HG03378 (cell line): ENCODE results near the gene SLC2A6.
A peak's percentile ranks its signal among the peaks of the same experiment; 100 is the strongest.

Experiments
- ATAC-seq: cut with Tn5 transposase; IDR thresholded peaks from one replicate; pipeline ENCODE4 v1.9.1; 2021; ENCODE audit warnings: mild to moderate bottlenecking, moderate library complexity; ENCODE audit not compliant: unreplicated experiment

SLC2A6 gene

DNA sequence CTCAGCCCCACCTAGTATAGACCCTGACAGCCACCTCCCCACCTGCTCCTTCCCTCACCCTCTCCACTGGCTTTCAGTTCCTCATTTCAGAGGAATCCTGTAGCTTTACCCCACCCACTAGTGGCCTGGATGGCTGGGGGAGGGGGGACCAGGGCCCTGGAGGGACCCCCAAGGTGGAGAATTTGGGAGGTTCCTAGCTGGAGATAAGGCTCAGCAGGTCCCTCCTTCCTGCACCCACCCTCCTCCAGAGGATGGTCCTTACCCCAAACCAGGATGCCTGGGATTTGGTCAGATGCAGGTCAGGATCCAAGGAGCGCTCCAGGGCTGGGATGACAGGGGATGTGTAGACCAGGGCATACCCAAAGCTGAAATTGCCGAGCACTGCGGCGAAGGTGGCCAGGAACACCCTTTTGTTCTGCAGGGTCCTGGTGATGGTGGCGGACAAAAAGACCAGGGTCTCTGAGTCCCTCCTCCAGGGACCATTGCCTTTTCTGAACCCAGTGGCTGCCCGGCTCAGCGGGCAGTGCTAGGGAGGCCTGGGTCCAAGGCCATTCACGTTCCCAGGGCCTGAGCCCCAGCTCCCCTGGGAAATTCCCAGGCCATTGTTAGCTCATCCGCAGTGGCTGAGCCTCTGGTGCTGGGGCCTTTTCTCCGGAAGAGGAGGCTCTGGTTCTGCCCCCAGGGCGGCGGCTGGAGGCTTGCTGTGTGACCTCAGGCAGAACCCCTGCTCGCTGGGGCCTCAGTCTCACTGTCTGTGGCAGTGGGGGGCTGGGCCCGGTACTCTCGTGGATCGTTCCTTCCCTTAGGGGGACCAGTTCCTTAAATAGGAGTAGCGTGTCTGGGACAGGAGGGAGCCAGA is 678 bp downstream of the SLC2A6 start:
- ATAC-seq = peak; percentile 46

DNA sequence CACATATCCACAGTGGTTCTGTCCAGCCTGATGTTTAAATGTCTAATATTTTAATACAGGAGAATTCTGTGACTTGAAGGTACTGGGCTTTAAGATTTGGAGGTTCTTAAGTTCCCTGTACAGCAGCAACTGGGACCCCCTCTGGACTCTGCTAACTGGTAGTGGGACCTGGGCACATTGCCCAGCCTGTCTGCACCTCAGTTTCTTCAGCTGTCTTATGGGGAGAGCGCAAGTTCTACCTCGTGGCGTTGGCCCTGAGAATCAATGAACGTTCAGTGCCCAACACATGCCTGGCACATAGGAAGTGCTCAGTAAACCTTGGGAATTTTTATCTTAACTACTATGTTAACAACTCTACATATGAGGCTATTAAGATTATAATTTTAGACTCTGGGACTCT is 1.4 kb downstream of the SLC2A6 start:
- ATAC-seq = no peak

DNA sequence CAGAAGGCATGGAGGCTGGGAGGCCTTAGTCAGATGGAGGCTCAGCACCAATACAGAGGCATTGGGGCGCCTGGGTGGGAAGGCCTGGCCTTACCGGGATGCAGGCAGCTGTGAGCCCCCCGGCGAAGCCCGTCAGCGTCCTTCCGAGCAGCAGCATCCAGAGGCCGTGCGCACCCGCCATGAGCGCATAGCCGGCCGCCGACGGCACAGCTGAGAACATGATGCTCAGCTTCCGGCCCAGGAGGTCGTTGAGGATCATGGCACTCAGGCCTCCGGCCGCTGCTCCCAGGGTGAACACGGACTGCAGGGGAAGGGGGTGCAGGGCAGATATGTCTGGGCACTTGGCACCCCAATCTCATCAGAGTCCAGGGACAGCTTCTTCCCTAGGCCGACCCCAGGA is 2.0 kb downstream of the SLC2A6 start:
- no peak for ATAC-seq

DNA sequence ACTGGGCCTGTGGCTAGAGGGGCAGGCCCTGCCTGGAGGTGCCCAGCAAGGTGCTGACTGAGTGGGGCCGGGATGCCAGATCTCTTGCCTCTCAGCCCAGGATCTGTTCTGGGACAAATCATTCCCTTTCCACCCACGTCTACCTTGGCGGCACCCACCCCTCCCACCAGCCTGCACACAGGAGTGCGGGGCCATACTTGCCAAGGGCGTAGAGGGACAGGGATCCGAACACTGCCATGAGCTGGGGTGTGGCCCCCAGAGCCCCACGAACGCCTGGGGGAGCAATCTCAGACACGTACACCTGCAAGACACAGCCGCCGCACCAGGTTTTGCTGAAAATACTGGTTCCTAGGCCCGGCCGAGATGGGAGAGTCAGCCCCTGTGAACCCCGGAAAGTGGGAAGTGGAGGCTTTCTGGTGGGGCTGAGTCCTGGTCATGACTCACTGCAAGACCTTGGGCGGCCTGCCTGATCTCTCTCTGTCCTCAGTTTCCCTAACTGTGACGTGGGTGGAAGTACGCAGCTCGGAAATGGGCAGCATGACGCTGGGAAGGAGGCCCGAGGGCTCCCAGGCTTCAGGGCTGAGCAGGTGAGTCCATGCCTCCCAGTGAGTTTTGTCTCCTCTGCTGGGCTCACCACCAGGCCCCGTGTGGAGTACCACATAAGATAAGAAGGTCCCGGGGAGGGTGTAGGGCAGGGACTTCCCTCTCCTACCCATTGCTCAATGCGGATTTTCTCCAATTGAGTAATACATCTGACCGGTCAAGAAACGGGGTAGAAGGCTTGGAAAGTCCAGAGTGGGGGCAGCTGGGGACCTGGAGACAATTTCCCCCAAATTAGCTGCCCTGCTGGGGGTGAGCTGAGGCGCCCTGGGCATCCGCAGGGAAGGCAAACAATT is 2.6 kb downstream of the SLC2A6 start:
- no peak for ATAC-seq

DNA sequence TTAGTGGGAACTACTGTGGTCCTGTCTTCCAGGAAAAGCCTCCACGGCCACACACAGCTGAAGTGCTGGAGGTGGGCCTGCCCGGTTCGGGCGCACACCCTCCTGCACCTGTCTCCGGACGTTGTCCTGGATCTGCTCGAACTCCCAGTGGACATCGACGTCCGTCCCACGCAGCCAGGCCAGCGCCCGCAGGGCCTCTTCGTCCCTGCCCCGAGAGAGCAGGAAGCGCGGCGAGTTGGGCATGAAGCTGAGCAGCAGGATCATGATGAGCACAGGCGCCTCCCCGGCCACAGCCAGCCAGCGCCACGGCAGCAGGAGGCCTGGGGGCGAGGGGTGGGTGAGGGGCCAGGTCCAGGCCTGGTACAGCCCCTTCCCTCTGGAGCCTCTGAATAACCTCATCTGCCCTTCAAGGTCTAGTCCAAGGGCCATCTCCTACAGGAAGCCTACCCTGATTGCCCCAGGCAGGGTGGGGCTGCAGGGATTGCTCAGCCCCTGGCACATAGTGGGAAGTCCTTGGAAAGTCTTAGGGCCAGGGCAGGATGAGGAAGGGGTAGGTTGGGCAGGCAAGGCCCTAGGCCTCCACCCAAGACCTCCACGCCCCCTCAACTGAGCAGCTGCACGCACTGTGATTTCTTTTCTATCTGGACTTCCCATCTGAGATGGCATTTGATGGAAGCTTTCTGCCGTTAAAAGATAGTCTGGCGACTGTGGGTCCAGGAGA is 3.4 kb downstream of the SLC2A6 start:
- no peak for ATAC-seq

- ATAC-seq = no peak
Observed at GRCh38 chr9:133474853-133475252, 4.0 kb downstream of the SLC2A6 start.

DNA sequence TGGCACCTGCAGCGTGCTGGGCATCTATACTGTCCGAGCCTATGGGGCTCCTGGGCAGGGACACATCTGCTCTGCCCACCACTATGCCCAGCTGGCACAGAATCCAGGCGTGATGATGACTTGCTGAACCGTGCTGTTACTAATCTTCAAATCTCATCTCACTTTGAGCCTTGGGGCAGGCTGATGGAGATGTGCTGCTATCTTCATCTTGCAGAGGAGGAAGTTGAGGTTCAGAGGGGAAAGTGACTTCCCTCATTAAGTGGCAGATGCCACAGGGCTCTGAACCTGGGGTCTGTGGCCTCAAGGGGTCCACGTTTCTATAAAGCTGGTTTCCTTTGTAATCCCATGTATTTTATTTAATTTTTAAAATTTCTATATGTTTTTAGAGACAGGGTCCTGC is 4.7 kb downstream of the SLC2A6 start:
- ATAC-seq = no peak

DNA sequence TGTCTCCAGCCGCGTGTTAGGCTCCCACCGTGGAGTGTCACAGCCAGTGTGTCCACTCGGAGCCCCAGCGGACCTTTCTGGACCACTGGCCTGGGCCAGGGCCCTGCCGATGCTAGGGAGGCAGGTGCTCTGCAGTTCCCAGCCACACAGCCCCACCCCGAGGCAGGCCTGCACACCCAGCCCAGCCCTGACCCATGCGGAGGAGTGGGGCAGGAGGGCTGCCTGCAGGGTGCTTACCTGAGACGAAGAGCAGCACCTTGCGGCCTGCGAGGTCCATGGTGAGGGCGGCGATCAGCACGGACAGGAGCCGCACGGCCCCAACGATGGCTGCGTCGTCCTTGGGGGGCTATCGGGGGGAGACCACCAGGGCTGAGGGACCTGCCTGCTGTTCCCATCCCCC is 5.2 kb downstream of the SLC2A6 start:
- ATAC-seq = no peak

GRCh38 chr9:133472753-133473378 is 6.0 kb downstream of the SLC2A6 start:
- ATAC-seq = no peak

DNA sequence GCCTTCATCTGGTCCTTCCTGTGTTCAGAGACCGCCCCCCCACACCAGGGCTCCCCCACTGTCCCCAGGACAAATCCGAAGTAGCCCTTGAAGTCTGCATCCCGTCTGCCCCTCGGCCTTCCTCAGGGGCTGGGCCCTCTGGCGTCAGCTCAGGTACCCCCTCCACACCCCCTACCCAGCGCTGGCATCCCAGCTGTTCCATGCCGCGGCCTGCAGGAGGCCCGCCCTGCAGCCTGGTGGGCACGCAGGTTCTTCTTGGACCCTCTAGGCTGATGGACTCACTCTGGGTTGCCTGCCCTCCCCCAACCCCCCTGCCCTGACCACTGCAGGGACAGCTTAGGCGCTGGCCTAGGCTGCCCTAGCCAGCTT is 6.6 kb downstream of the SLC2A6 start:
- ATAC-seq = no peak

- no peak for ATAC-seq
Observed at GRCh38 chr9:133471551-133472276, 7.2 kb downstream of the SLC2A6 start.

DNA sequence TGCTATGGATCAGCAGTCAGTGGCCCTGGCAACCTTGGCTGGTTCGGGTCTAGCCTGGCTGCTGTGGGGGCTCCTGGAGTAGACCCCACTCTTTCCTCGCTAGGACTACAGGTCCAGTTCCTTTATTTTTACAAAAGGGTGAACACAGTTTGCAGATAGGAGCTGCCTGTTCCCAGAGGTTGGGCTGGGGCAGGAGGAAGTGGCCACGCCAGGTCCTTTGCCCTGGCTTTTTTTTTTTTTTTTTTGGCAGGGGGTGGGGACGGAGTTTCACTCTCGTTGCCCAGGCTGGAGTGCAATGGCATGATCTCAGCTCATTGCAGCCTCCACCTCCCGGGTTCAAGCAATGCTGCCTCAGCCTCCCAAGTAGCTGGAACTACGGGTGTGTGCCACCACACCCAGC is 7.9 kb downstream of the SLC2A6 start:
- no peak for ATAC-seq

- ATAC-seq = no peak
Observed at GRCh38 chr9:133470427-133470924, 8.4 kb downstream of the SLC2A6 start.

DNA sequence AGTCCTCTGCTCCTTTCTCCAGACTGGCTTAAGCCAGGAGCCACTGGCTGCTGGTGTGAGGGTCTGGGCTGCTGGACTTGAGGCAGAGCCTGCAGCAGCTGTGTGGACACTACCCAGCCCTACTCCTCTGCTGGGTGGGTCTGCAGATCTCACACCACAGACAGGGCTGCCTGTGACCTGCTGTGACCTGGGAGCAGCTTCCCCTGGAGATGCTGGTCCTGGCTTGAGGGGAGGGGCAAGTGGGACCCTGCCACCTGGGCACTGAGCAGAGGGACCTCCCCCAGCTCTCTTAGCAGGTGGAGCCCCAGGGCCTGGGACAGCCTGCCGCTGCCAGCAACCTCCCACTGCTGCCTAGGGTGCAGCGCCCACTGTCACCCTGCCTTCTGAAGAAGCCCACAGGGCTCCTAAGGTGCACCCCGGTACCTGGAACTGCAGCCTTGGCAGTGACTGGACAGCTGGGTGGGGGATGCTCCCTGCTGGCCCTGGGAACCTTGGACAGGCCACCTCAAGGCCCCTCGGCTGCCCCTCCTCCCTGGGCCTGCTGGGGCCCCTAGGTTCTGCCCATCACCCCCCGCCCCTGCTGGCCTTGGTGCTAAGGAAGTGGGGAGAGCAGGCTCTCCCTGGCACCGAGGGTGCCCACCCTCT is 10.0 kb downstream of the SLC2A6 start:
- ATAC-seq = no peak

DNA sequence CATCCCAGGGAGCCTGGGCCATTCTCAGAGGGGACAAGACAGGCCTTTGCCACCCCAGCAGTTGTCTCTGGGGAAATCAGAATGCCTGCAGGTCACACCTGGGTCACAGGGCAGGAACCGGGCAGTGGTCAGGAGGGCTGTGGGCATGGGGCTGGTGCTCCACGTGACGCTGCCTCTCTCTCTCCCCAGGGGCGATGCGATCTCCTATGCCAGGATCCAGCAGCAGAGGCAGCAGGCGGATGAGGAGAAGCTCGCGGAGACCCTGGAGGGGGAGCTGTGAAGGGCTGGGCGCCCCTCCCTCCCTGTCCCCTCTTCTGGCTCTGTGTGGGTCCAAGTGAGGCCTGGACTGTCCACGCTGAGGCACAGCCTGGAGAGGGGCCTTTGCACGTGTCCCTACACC is 10.5 kb downstream of the SLC2A6 start:
- no peak for ATAC-seq

- ATAC-seq = no peak
Observed at GRCh38 chr9:133467101-133467500, 11.8 kb downstream of the SLC2A6 start.

- ATAC-seq = no peak
Observed at GRCh38 chr9:133465984-133466383, 12.9 kb downstream of the SLC2A6 start.

GRCh38 chr9:133464638-133465037 is 14.3 kb downstream of the SLC2A6 start:
- no peak for ATAC-seq

DNA sequence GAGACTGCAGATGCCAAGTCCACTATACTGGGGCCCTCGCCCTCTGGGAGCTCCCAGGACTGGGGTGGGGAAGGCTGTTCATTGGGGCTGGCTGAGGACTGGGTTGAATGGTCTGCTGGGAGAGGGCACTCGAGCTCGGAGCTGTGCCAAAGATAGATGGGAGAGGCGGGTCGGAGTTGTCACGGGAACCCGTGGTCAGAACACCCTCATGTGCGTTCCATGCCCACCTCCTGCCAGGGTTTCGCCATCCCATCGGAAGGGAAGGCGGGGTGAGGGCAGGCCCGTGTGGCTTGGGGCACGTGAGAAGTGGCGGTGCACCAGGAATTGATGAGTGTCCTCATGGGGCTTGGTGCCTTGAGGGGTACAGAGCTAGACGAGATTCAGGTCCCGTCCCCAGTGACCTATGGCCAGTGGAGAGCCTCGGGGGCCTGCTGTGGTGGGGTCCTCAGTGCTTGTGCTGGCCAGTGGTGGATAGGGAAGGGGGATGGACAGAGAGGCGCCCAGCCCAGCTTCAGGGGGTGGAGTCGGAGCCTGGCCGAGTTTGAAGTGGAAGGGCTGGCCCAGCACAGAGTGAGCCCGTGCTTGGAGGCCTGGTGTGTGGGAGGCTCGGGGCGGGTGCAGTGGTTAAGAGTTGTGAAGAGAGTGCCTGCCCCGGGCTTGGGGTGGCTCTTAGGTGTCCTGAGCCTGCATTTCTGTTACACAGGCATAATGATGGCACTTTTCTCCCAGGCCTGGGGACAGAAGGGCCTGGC is 14.9 kb downstream of the SLC2A6 start:
- ATAC-seq = no peak
